GM20000 (cell line): ENCODE data around the gene ETAA1.

Experiments used
- DNase-seq: peaks from one replicate; pipeline ENCODE4 v3.0.0; 2012; ENCODE audit warnings: low spot score
- CTCF ChIP-seq: IDR thresholded peaks from 2 replicates; pipeline ENCODE4 v1.5.1; 2012; ENCODE audit warnings: mild to moderate bottlenecking, control low read depth; ENCODE audit errors: extremely low read depth, missing control alignments

Gene ETAA1

GRCh38 chr2:67437114-67437513 lies 40.0 kb downstream of the ETAA1 start:
- no peak for TF ChIP-seq CTCF
- no peak for DNase-seq

GRCh38 chr2:67438337-67438736 lies 41.2 kb downstream of the ETAA1 start:
- no peak for TF ChIP-seq CTCF

GRCh38 chr2:67445652-67446268 lies 48.6 kb downstream of the ETAA1 start:
- TF ChIP-seq CTCF = no peak
- no peak for DNase-seq

More at GRCh38 chr2:67438337-67438736, 41.2 kb downstream of the ETAA1 start:
- no peak for DNase-seq

- TF ChIP-seq CTCF = no peak
- no peak for DNase-seq
Measured at GRCh38 chr2:67446491-67446911, 49.4 kb downstream of the ETAA1 start.

- no peak for TF ChIP-seq CTCF
- DNase-seq = no peak
Measured at GRCh38 chr2:67448648-67449047, 51.5 kb downstream of the ETAA1 start.

- no peak for TF ChIP-seq CTCF
- DNase-seq = no peak
Measured at GRCh38 chr2:67451086-67451832, 54.1 kb downstream of the ETAA1 start.

GRCh38 chr2:67453310-67453709 lies 56.2 kb downstream of the ETAA1 start:
- DNase-seq = no peak
- TF ChIP-seq CTCF = no peak
